CD14-positive monocyte (primary cell): Measurements from ENCODE around the gene SDE2. TPM values are rescaled to one million over a fixed set of nuclear protein-coding genes. Genes with fewer than 3 reads are reported as not detected.

Experiments used
- DNase-seq, 3 donors: peaks; one replicate each; pipeline ENCODE4 v3.0.0-alpha.2; 2011 to 2022
- H2AFZ ChIP-seq: 2 replicates; pipeline ENCODE4 v1.6.0; 2012; ENCODE audit warnings: mild to moderate bottlenecking, low read depth, low read length, inconsistent platforms; ENCODE audit not compliant: insufficient read depth, poor library complexity, severe bottlenecking
- H3K27ac ChIP-seq, 2 donors: 1 replicate in 1 of 2; 2 replicates in 1 of 2; pipeline ENCODE4 v1.5.1; 2012 to 2013; ENCODE audit warnings: low read length in 2 of 2, control low read depth in 1 of 2, inconsistent platforms in 1 of 2, low read depth in 1 of 2, mild to moderate bottlenecking in 1 of 2
- H3K27me3 ChIP-seq, 2 donors: one replicate each; pipeline versions ENCODE4 v1.6.0 to v1.6.1; 2011 to 2013; ENCODE audit warnings: low read length in 2 of 2; ENCODE audit not compliant: control insufficient read depth in 2 of 2, insufficient read depth in 2 of 2
- H3K36me3 ChIP-seq, 2 donors: replicated peaks in 1 of 2; 1 replicate in 1 of 2; 2 replicates in 1 of 2; pipeline versions ENCODE4 v1.5.1 to v1.6.1; 2012 to 2013; ENCODE audit warnings: low read length in 2 of 2, control low read depth in 1 of 2, inconsistent platforms in 1 of 2, mild to moderate bottlenecking in 1 of 2; ENCODE audit not compliant: insufficient read depth in 2 of 2, control insufficient read depth in 1 of 2
- H3K4me1 ChIP-seq, 2 donors: 1 replicate in 1 of 2; 2 replicates in 1 of 2; pipeline versions ENCODE4 v1.5.1 to v1.6.1; 2012 to 2013; ENCODE audit warnings: low read length in 2 of 2, control low read depth in 1 of 2, inconsistent platforms in 1 of 2, mild to moderate bottlenecking in 1 of 2, moderate library complexity in 1 of 2; ENCODE audit not compliant: insufficient read depth in 2 of 2, control insufficient read depth in 1 of 2
- H3K4me2 ChIP-seq: replicated peaks from 2 replicates; pipeline ENCODE3; 2012; ENCODE audit warnings: low read length, moderate library complexity, mild to moderate bottlenecking; ENCODE audit not compliant: poor library complexity, severe bottlenecking; ENCODE audit errors: extremely low read depth
- H3K4me3 ChIP-seq, 3 experiments: fragments of 200-600 bp in 1 of 3; sonication (generic) in 1 of 3; replicated peaks in 1 of 3; 1 replicate in 2 of 3; 2 replicates in 1 of 3; pipeline ENCODE4 v1.5.1; 2011 to 2013; ENCODE audit warnings: low read length in 3 of 3, mild to moderate bottlenecking in 3 of 3, control low read depth in 2 of 3, low read depth in 2 of 3, inconsistent platforms in 1 of 3, moderate library complexity in 1 of 3
- H3K79me2 ChIP-seq: 2 replicates; pipeline ENCODE4 v1.6.0; 2012; ENCODE audit warnings: mild to moderate bottlenecking, control low read depth, inconsistent platforms, low read length, moderate library complexity; ENCODE audit not compliant: insufficient read depth
- H3K9ac ChIP-seq: 2 replicates; pipeline ENCODE4 v1.6.0; 2017; ENCODE audit warnings: low read length, mild to moderate bottlenecking; ENCODE audit not compliant: insufficient read depth, poor library complexity, severe bottlenecking
- H3K9me3 ChIP-seq, 2 donors: replicated peaks in 1 of 2; 1 replicate in 1 of 2; 2 replicates in 1 of 2; pipeline versions ENCODE4 v1.5.1 to v1.6.1; 2012 to 2013; ENCODE audit warnings: low read length in 2 of 2, control low read depth in 1 of 2; ENCODE audit not compliant: control insufficient read depth in 1 of 2, insufficient read depth in 1 of 2
- H4K20me1 ChIP-seq: 2 replicates; pipeline ENCODE4 v1.6.0; 2012; ENCODE audit warnings: mild to moderate bottlenecking, low read length, control low read depth, moderate library complexity; ENCODE audit not compliant: insufficient read depth
- H3K27ac Mint-ChIP-seq, 7 donors: one replicate each; pipeline ENCODE4 v1.8.0; 2020; ENCODE audit warnings: mild to moderate bottlenecking in 7 of 7, mixed read lengths in 7 of 7, moderate library complexity in 6 of 7, inconsistent platforms in 2 of 7
- H3K27me3 Mint-ChIP-seq, 3 donors: one replicate each; pipeline ENCODE4 v1.8.0; 2021 to 2022; ENCODE audit warnings: low read depth in 3 of 3, mild to moderate bottlenecking in 3 of 3, mixed read lengths in 3 of 3, moderate library complexity in 3 of 3, inconsistent platforms in 1 of 3
- H3K36me3 Mint-ChIP-seq, 2 donors: one replicate each; pipeline ENCODE4 v1.8.0; 2020; ENCODE audit warnings: mixed read lengths in 2 of 2, inconsistent platforms in 1 of 2, mild to moderate bottlenecking in 1 of 2
- H3K4me1 Mint-ChIP-seq: one replicate; pipeline ENCODE4 v1.8.0; 2020; ENCODE audit warnings: mild to moderate bottlenecking, mixed read lengths
- H3K4me3 Mint-ChIP-seq, 2 donors: one replicate each; pipeline ENCODE4 v1.8.0; 2020; ENCODE audit warnings: mild to moderate bottlenecking in 2 of 2, mixed read lengths in 2 of 2, moderate library complexity in 1 of 2
- H3K9me3 Mint-ChIP-seq, 7 donors: one replicate each; pipeline ENCODE4 v1.8.0; 2020 to 2022; ENCODE audit warnings: mixed read lengths in 7 of 7, mild to moderate bottlenecking in 6 of 7, moderate library complexity in 6 of 7, inconsistent platforms in 2 of 7
- CTCF ChIP-seq: fragments of 200-600 bp; IDR thresholded peaks from one replicate; pipeline ENCODE4 v1.8.0; 2022; ENCODE audit warnings: antibody characterized with exemption, mild to moderate bottlenecking
- WGBS: methylation state at CpG from one replicate; pipeline ENCODE4 v1.1.5; 2013; ENCODE audit warnings: missing lambda C conversion rate; ENCODE audit not compliant: insufficient coverage; 5-methylcytosine and 5-hydroxymethylcytosine counted together
- intact Hi-C, 2 donors: fragments of 100-400 bp; cut with micrococcal nuclease; formaldehyde crosslinking; loops; one replicate each; pipeline versions ENCODE4 v1.15.0 to v1.15.1; 2023
- polyA plus RNA-seq, 3 donors: library from polyadenylated mRNA; depleted of rRNA in 1 of 3; unstranded in 2 of 3; stranded (reverse) in 1 of 3; fragments of 300-500 nt in 2 of 3; fragments of >200 nt in 1 of 3; fragmentation: Illumina TruSeq in 2 of 3; gene quantifications; 1 replicate in 2 of 3; 2 replicates in 1 of 3; pipeline ENCODE4 v1.2.3, GENCODE V29; 2012 to 2021

Gene SDE2
- polyA plus RNA-seq, 3 donors = 6.8 to 18.0 (median 8.4) TPM

GRCh38 chr1:226003502-226004170 is 4.5 kb upstream of the SDE2 start:
- Histone ChIP-seq H3K9ac (no peak overlapping the region), H3K79me2 (peaks cover 21% of the 10 kb centered on the region), H3K4me1 (peaks cover 36 to 40% of the 10 kb centered on the region in 2 donors), H3K27ac (peak overlapping the region in 1 of 2 donors; percentile 98), H4K20me1 (no peaks in the 10 kb centered on the region), H3K4me2 (no peak overlapping the region), H2AFZ (no peak overlapping the region), H3K27me3 (no peaks in the 10 kb centered on the region), H3K36me3 (no peaks in the 10 kb centered on the region), H3K4me3 (no peak overlapping the region), H3K9me3 (no peaks in the 10 kb centered on the region)
- H3K27ac Mint-ChIP-seq = peak overlapping the region; percentile 9 to 100 (median 82)
- peaks cover 0 to 5% (median 2%) of the 10 kb centered on the region in 3 donors for H3K27me3 Mint-ChIP-seq
- peak in 1 of 3 donors; percentile 13 for DNase-seq
- intact Hi-C loops = loop anchor here in 1 of 2 donors (2.0 to 5.0 kb wide), 2 partner anchors 29 to 576 kb away; partner anchors contain the start of gene LBR
- H3K9me3 Mint-ChIP-seq = peaks cover 0 to 2% (median 0%) of the 10 kb centered on the region in 7 donors
- peaks cover 0 to 2% of the 10 kb centered on the region in 2 donors for H3K36me3 Mint-ChIP-seq
- no peak for TF ChIP-seq CTCF
- peaks cover 44% of the 10 kb centered on the region for H3K4me1 Mint-ChIP-seq
- H3K4me3 Mint-ChIP-seq = no peak overlapping the region
- WGBS = 93% methylated on average over 3 of the region's 3 CpGs

- peak overlapping the region; percentile 99 to 100 (median 100) for H3K27ac Mint-ChIP-seq
- H3K27me3 Mint-ChIP-seq = peaks cover 0 to 5% (median 2%) of the 10 kb centered on the region in 3 donors
- H3K4me3 Mint-ChIP-seq = peak overlapping the region; percentile 66 to 76
- Histone ChIP-seq H4K20me1 (no peaks in the 10 kb centered on the region), H3K27ac (peak overlapping the region; percentile 90 to 98), H3K4me3 (peak overlapping the region; percentile 2 to 64 (median 21)), H3K4me1 (peaks cover 43 to 47% of the 10 kb centered on the region in 2 donors), H3K4me2 (peak overlapping the region; percentile 75), H3K9me3 (no peaks in the 10 kb centered on the region), H3K36me3 (no peaks in the 10 kb centered on the region), H2AFZ (peak overlapping the region; percentile 54), H3K79me2 (peaks cover 28% of the 10 kb centered on the region), H3K27me3 (no peaks in the 10 kb centered on the region), H3K9ac (peak overlapping the region; percentile 71)
- intact Hi-C loops = loop anchor here in 1 of 2 donors (2.0 to 5.0 kb wide), 2 partner anchors 30 to 576 kb away; partner anchors contain the start of gene LBR
- TF ChIP-seq CTCF = no peak
- peaks cover 0 to 2% of the 10 kb centered on the region in 2 donors for H3K36me3 Mint-ChIP-seq
- H3K9me3 Mint-ChIP-seq = peaks cover 0 to 2% (median 0%) of the 10 kb centered on the region in 7 donors
- H3K4me1 Mint-ChIP-seq = peaks cover 51% of the 10 kb centered on the region
- peak; percentile 58 to 67 (median 62) for DNase-seq
- 11% methylated on average over 2 of the region's 4 CpGs for WGBS
Observed at GRCh38 chr1:226002667-226003501, 3.7 kb upstream of the SDE2 start.
